Measurements from ENCODE around the gene RPS8. TPM values are rescaled to one million over a fixed set of nuclear protein-coding genes. Genes with fewer than 3 reads are reported as not detected.

The RPS8 gene
- total and polyA plus RNA-seq, 2 of the 8 experiments (the other 6 are each of a cell fraction or from before 2014, with no cell fraction given): 2,261 to 2,407 TPM

DNA sequence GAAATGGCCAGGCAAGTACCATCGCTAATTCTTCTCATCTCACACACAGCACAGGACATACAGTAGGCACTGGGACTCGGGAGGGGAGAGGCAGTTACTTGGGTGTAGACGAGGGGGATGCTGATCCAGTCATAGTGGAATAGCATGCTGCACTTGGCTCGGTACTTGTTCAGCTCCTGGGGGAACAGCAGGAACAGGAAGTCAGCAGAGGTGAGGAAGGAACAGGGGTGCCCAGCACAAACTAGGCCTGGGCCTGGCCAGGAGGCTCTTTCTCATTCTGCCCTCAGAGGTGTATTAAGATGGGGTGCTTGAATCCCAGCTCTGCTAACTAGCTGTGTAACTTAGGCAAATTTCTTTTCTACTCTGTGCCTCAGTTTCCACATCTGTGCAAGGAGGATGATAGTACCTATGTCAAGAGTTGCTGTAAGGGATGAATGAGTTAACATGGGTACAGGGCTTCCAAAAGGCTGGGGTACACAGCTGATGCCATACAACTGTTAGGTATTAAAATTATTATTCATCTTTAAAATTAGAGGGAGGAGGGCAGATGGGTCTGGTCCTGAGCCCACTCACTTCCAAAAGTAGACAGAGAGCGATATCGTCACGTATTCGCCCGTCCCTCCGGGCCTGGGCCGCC lies 10.3 kb downstream of the RPS8 start (continued):
- no peak for TF ChIP-seq SAP30 (IDR thresholded peaks at IDR 0.05; ENCODE audit: insufficient read depth, insufficient replicate concordance, low read length)
